PC-3 (cell line): ENCODE measurements around the gene LINGO1. TPM values are rescaled to one million over a fixed set of nuclear protein-coding genes. Genes with fewer than 3 reads are reported as not detected.

Experiments
- ATAC-seq: fragments of 200-7000 bp; cut with Tn5 transposase; 2 replicates; pipeline ENCODE4 v1.9.1; 2020; ENCODE audit warnings: mild to moderate bottlenecking, moderate library complexity
- BruUV-seq: library from RNA; stranded (reverse); fragments of 400-500 nt; replicated peaks from 2 replicates; lab custom pipeline; 2021; lab: Mats Ljungman, UMichigan
- CTCF ChIA-PET: fragments of 300-600 bp; sonication (Branson Sonifier 250); formaldehyde crosslinking; loops from one replicate; lab custom pipeline; 2022; ENCODE audit warnings: antibody characterized with exemption; lab: Charles Lee
- POLR2A ChIA-PET: fragments of 300-600 bp; sonication (Branson Sonifier 250); formaldehyde crosslinking; loops from one replicate; lab custom pipeline; 2022; ENCODE audit warnings: antibody characterized with exemption; ENCODE audit not compliant: unreplicated experiment; lab: Charles Lee
- DNase-seq: peaks from one replicate; pipeline ENCODE4 v3.0.0-alpha.2; 2015
- H2AFZ ChIP-seq: fragments of 300-600 bp; sonication (generic); 2 replicates; pipeline ENCODE4 v1.6.0; 2016; ENCODE audit warnings: antibody characterized with exemption, low read length
- H3F3A ChIP-seq: fragments of 300-600 bp; sonication (generic); one replicate; pipeline ENCODE4 v1.6.0; 2017; ENCODE audit warnings: antibody characterized with exemption, low read length, control low read depth, mild to moderate bottlenecking; ENCODE audit not compliant: unreplicated experiment
- H3K27ac ChIP-seq: fragments of 300-600 bp; sonication (generic); 2 replicates; pipeline ENCODE4 v1.5.1; 2016; ENCODE audit warnings: mild to moderate bottlenecking, low read length
- H3K27me3 ChIP-seq: fragments of 300-600 bp; sonication (generic); 2 replicates; pipeline ENCODE4 v1.6.1; 2016; ENCODE audit warnings: low read length, mixed read lengths
- H3K36me3 ChIP-seq: fragments of 300-600 bp; sonication (generic); 2 replicates; pipeline ENCODE4 v1.6.1; 2016; ENCODE audit warnings: low read depth, mixed run types, low read length, mixed read lengths
- H3K4me1 ChIP-seq: fragments of 300-600 bp; sonication (generic); 2 replicates; pipeline ENCODE4 v1.5.1; 2016; ENCODE audit warnings: low read length; ENCODE audit not compliant: insufficient read depth
- H3K4me2 ChIP-seq: fragments of 300-600 bp; sonication (generic); 2 replicates; pipeline ENCODE4 v1.6.0; 2016; ENCODE audit warnings: low read length
- H3K4me3 ChIP-seq: fragments of 300-600 bp; sonication (generic); 2 replicates; pipeline ENCODE4 v1.5.1; 2016; ENCODE audit warnings: mild to moderate bottlenecking, low read length, mixed read lengths
- H3K79me2 ChIP-seq: fragments of 300-600 bp; sonication (generic); 2 replicates; pipeline ENCODE4 v1.6.1; 2017; ENCODE audit warnings: low read length, mixed read lengths
- H3K9ac ChIP-seq: fragments of 300-600 bp; sonication (generic); 2 replicates; pipeline ENCODE4 v1.6.0; 2016; ENCODE audit warnings: mild to moderate bottlenecking, low read length
- H3K9me2 ChIP-seq: fragments of 300-600 bp; sonication (generic); replicated peaks from 2 replicates; pipeline ENCODE4 v1.6.1; 2016; ENCODE audit warnings: mixed run types, low read length, mixed read lengths
- H3K9me3 ChIP-seq: fragments of 300-600 bp; sonication (generic); 2 replicates; pipeline ENCODE4 v1.6.1; 2016; ENCODE audit warnings: low read length, mixed read lengths
- H4K20me1 ChIP-seq: fragments of 300-600 bp; sonication (generic); 2 replicates; pipeline ENCODE4 v1.6.1; 2016; ENCODE audit warnings: low read length, mixed read lengths
- EZH2 ChIP-seq: fragments of 300-600 bp; sonication (generic); IDR thresholded peaks from one replicate; pipeline ENCODE4 v1.6.1; 2017; ENCODE audit warnings: antibody characterized with exemption, mild to moderate bottlenecking, low read length; ENCODE audit not compliant: unreplicated experiment
- EZH2phosphoT487 ChIP-seq: fragments of 300-600 bp; sonication (generic); IDR thresholded peaks from 2 replicates; pipeline ENCODE4 v1.6.1; 2018; ENCODE audit warnings: mild to moderate bottlenecking, antibody characterized with exemption, low read length, borderline replicate concordance
- intact Hi-C: fragments of 100-400 bp; cut with micrococcal nuclease; formaldehyde crosslinking; loops from 2 replicates; pipeline ENCODE4 v1.9.0; 2023
- total RNA-seq: library from RNA; depleted of rRNA; stranded (reverse); fragments of >200 nt; gene quantifications from 2 replicates; pipeline ENCODE4 v1.2.3, GENCODE V29; 2014
- TF ChIP-seq, protein P1 (sequence below): fragments of 300-600 bp; sonication (generic); conservative IDR thresholded peaks from 2 replicates; pipeline ENCODE4 v1.5.1; 2017; ENCODE audit warnings: antibody characterized with exemption, low read depth, mild to moderate bottlenecking, low read length

Gene LINGO1
- total RNA-seq, 1 experiment from 2014 or later: not detected

DNA sequence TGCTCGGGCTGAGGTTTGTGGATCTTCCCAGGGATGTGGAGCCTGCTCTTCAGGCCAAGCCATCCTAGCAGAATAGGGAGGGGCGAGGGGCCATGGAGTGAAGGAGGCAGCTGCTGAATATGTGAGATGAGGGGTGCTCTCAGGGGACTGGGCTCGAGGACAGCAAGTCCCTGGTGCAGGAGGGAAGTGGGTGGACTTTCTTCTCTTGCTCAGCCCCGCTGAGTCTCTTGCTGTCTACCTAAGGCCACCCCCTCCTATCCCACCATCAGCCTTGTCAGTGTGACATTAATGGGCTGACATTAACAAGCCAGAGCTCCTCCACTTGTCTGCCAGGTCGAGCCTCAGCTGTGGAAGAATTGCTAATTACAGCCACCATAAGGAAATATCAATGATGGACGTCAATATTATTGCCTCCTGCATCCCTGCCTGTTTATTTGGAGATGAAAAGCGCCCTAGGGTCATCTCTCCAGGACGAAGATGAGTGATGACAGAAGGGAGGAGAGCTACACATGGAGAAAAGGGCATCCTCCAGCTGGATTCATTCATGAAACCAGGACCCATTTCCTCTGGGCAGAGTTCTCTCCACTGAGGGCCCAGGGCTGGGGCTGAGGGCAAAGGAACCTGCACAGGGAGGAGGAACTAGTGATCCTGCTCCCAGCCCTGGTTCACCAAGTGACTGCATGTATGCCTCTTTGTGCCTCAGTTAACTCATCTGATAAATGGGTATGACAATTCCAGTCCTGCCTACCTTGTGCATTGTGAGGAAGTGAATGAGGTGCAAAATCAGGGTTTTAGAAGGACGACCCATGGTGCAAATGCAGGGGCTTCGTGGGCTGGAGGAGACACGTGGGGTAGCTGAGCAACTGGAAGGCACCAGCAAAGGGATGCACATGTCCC is 34.9 kb upstream of the LINGO1 start:
- Histone ChIP-seq H4K20me1 (no peaks in the 10 kb centered on the region), H3K9me2 (no peaks in the 10 kb centered on the region), H3K4me1 (no peaks in the 10 kb centered on the region), H3K79me2 (no peaks in the 10 kb centered on the region), H2AFZ (no peak overlapping the region), H3K27me3 (peaks cover 51% of the 10 kb centered on the region), H3F3A (no peaks in the 10 kb centered on the region), H3K9me3 (no peaks in the 10 kb centered on the region), H3K4me3 (no peak overlapping the region), H3K27ac (no peak overlapping the region), H3K36me3 (no peaks in the 10 kb centered on the region), H3K9ac (no peak overlapping the region), H3K4me2 (no peak overlapping the region)
- CTCF ChIA-PET: no interaction called here
- no peak for ATAC-seq
- no peak for DNase-seq
- POLR2A ChIA-PET: no interaction called here
- TF ChIP-seq EZH2phosphoT487 (no peak), EZH2 (no peak)
- TF ChIP-seq, protein P1, sequence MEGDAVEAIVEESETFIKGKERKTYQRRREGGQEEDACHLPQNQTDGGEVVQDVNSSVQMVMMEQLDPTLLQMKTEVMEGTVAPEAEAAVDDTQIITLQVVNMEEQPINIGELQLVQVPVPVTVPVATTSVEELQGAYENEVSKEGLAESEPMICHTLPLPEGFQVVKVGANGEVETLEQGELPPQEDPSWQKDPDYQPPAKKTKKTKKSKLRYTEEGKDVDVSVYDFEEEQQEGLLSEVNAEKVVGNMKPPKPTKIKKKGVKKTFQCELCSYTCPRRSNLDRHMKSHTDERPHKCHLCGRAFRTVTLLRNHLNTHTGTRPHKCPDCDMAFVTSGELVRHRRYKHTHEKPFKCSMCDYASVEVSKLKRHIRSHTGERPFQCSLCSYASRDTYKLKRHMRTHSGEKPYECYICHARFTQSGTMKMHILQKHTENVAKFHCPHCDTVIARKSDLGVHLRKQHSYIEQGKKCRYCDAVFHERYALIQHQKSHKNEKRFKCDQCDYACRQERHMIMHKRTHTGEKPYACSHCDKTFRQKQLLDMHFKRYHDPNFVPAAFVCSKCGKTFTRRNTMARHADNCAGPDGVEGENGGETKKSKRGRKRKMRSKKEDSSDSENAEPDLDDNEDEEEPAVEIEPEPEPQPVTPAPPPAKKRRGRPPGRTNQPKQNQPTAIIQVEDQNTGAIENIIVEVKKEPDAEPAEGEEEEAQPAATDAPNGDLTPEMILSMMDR: no peak
- intact Hi-C loops: no loop called here
- BruUV-seq: no TSS peak

GRCh38 chr15:77666296-77666660 is 33.6 kb upstream of the LINGO1 start:
- ChIA-PET CTCF (no interaction called here), POLR2A (no interaction called here)
- Histone ChIP-seq H4K20me1 (no peaks in the 10 kb centered on the region), H3K9me2 (no peaks in the 10 kb centered on the region), H3K9me3 (no peaks in the 10 kb centered on the region), H3K27ac (no peak overlapping the region), H3K27me3 (peaks cover 43% of the 10 kb centered on the region), H3K36me3 (no peaks in the 10 kb centered on the region), H2AFZ (no peak overlapping the region), H3K4me3 (no peak overlapping the region), H3F3A (no peaks in the 10 kb centered on the region), H3K4me2 (no peak overlapping the region), H3K79me2 (no peaks in the 10 kb centered on the region), H3K9ac (no peak overlapping the region), H3K4me1 (no peaks in the 10 kb centered on the region)
- ATAC-seq (no peak), DNase-seq (no peak)
- BruUV-seq: no TSS peak
- intact Hi-C loops: no loop called here
- TF ChIP-seq EZH2phosphoT487 (no peak), EZH2 (no peak)
- TF ChIP-seq, protein P1: no peak

- H3K4me3 ChIP-seq: no peak overlapping the region
- H3F3A ChIP-seq: no peaks in the 10 kb centered on the region
- H3K4me1 ChIP-seq: no peaks in the 10 kb centered on the region
- H3K9me3 ChIP-seq: no peaks in the 10 kb centered on the region
- no peaks in the 10 kb centered on the region for H4K20me1 ChIP-seq
- no peak overlapping the region for H2AFZ ChIP-seq
- POLR2A ChIA-PET: no interaction called here
- H3K79me2 ChIP-seq: no peaks in the 10 kb centered on the region
- DNase-seq (no peak), ATAC-seq (no peak)
- TF ChIP-seq, protein P1: no peak
- TF ChIP-seq EZH2: no peak
- no peak for TF ChIP-seq EZH2phosphoT487
- no peak overlapping the region for H3K4me2 ChIP-seq
- intact Hi-C loops: no loop called here
- peaks cover 37% of the 10 kb centered on the region for H3K27me3 ChIP-seq
- H3K9me2 ChIP-seq: no peaks in the 10 kb centered on the region
- no peaks in the 10 kb centered on the region for H3K36me3 ChIP-seq
- no peak overlapping the region for H3K27ac ChIP-seq
- CTCF ChIA-PET: no interaction called here
- no peak overlapping the region for H3K9ac ChIP-seq
- no TSS peak for BruUV-seq
Observed at GRCh38 chr15:77665530-77666295, 33.0 kb upstream of the LINGO1 start.
